IMR-90 (cell line): ENCODE measurements around the gene MYO3B. TPM values are rescaled to one million over a fixed set of nuclear protein-coding genes. Genes with fewer than 3 reads are reported as not detected.

Source experiments
- ATAC-seq: fragments of 200-7000 bp; cut with Tn5 transposase; 2 replicates; pipeline ENCODE4 v1.9.1; 2020; ENCODE audit warnings: low read depth, mild to moderate bottlenecking, moderate library complexity
- BruUV-seq: library from RNA; stranded (reverse); fragments of 400-500 nt; replicated peaks from 2 replicates; lab custom pipeline; 2021; lab: Mats Ljungman, UMichigan
- CTCF ChIA-PET: fragments of 300-600 bp; formaldehyde crosslinking; extraction: SDS; loops from one replicate; lab custom pipeline; 2021; ENCODE audit warnings: antibody characterized with exemption; lab: Yijun Ruan, JAX
- POLR2A ChIA-PET: fragments of 300-600 bp; sonication (Branson Sonifier 250); formaldehyde crosslinking; loops from one replicate; lab custom pipeline; 2022; ENCODE audit warnings: antibody characterized with exemption; ENCODE audit not compliant: unreplicated experiment; lab: Charles Lee
- DNase-seq: peaks from one replicate; pipeline ENCODE4 v3.0.0; 2013
- H2AFZ ChIP-seq: replicated peaks from 2 replicates; pipeline ENCODE3; 2013; ENCODE audit warnings: low read length, mild to moderate bottlenecking; ENCODE audit not compliant: poor library complexity
- H2AK5ac ChIP-seq: 2 replicates; pipeline ENCODE4 v1.6.1; 2013; ENCODE audit warnings: low read depth, low read length, inconsistent platforms
- H2AK9ac ChIP-seq: replicated peaks from 2 replicates; pipeline ENCODE3; 2013; ENCODE audit warnings: mild to moderate bottlenecking, low read depth, low read length, moderate library complexity; ENCODE audit not compliant: poor library complexity
- H2BK120ac ChIP-seq: 2 replicates; pipeline ENCODE4 v1.6.1; 2013; ENCODE audit warnings: low read depth, low read length, inconsistent platforms
- H2BK15ac ChIP-seq: 3 replicates; pipeline ENCODE4 v1.6.1; 2013; ENCODE audit warnings: low read depth, low read length, inconsistent platforms
- H2BK20ac ChIP-seq: 2 replicates; pipeline ENCODE4 v1.6.1; 2013; ENCODE audit warnings: low read depth, mild to moderate bottlenecking, inconsistent platforms, low read length, moderate library complexity
- H2BK5ac ChIP-seq: 2 replicates; pipeline ENCODE4 v1.6.1; 2013; ENCODE audit warnings: mild to moderate bottlenecking, low read depth, low read length, inconsistent platforms; ENCODE audit not compliant: poor library complexity, severe bottlenecking
- H3K14ac ChIP-seq: replicated peaks from 2 replicates; pipeline ENCODE4 v1.6.1; 2013; ENCODE audit warnings: low read depth, low read length, inconsistent platforms
- H3K18ac ChIP-seq: 2 replicates; pipeline ENCODE4 v1.6.1; 2013; ENCODE audit warnings: low read depth, low read length, control low read depth
- H3K23ac ChIP-seq: 2 replicates; pipeline ENCODE4 v1.6.1; 2013; ENCODE audit warnings: low read depth, low read length, inconsistent platforms
- H3K27ac ChIP-seq: 2 replicates; pipeline ENCODE4 v1.5.1; 2013; ENCODE audit warnings: mild to moderate bottlenecking, control low read depth, low read length; ENCODE audit not compliant: insufficient read depth
- H3K27me3 ChIP-seq: 2 replicates; pipeline ENCODE4 v1.6.1; 2013; ENCODE audit warnings: low read length; ENCODE audit not compliant: control insufficient read depth, insufficient read depth
- H3K36me3 ChIP-seq: 2 replicates; pipeline ENCODE4 v1.6.1; 2013; ENCODE audit warnings: low read length, mixed read lengths; ENCODE audit not compliant: control insufficient read depth, insufficient read depth
- H3K4ac ChIP-seq: 2 replicates; pipeline ENCODE4 v1.6.1; 2013; ENCODE audit warnings: low read depth, low read length, inconsistent platforms
- H3K4me1 ChIP-seq: 2 replicates; pipeline ENCODE4 v1.6.1; 2013; ENCODE audit warnings: low read length, mixed read lengths; ENCODE audit not compliant: control insufficient read depth, insufficient read depth
- H3K4me2 ChIP-seq: 2 replicates; pipeline ENCODE4 v1.6.1; 2013; ENCODE audit warnings: low read depth, mild to moderate bottlenecking, control low read depth, low read length, moderate library complexity
- H3K4me3 ChIP-seq: 2 replicates; pipeline ENCODE4 v1.5.1; 2013; ENCODE audit warnings: low read depth, mild to moderate bottlenecking, control low read depth, low read length, moderate library complexity; ENCODE audit not compliant: insufficient read depth
- H3K56ac ChIP-seq: 2 replicates; pipeline ENCODE4 v1.6.1; 2013; ENCODE audit warnings: low read length, inconsistent platforms; ENCODE audit not compliant: insufficient read depth; ENCODE audit errors: extremely low read depth
- H3K79me1 ChIP-seq, 2 experiments: 2 replicates each; pipeline ENCODE4 v1.6.1; 2013; ENCODE audit warnings: low read length in 2 of 2, inconsistent platforms in 1 of 2, low read depth in 1 of 2
- H3K9ac ChIP-seq: 2 replicates; pipeline ENCODE4 v1.6.1; 2013; ENCODE audit warnings: low read depth, low read length, control low read depth
- H3K9me1 ChIP-seq: 2 replicates; pipeline ENCODE4 v1.6.1; 2013; ENCODE audit warnings: low read length, inconsistent platforms; ENCODE audit not compliant: insufficient read depth
- H3K9me3 ChIP-seq: 2 replicates; pipeline ENCODE4 v1.6.1; 2013; ENCODE audit warnings: low read length; ENCODE audit not compliant: control insufficient read depth, insufficient read depth
- H4K20me1 ChIP-seq: 2 replicates; pipeline ENCODE4 v1.6.1; 2013; ENCODE audit warnings: low read length, inconsistent platforms; ENCODE audit not compliant: insufficient read depth
- H4K5ac ChIP-seq: 2 replicates; pipeline ENCODE4 v1.6.1; 2013; ENCODE audit warnings: mild to moderate bottlenecking, low read depth, low read length, control low read depth
- H4K8ac ChIP-seq, 2 experiments: 2 replicates each; pipeline ENCODE4 v1.6.1; 2013; ENCODE audit warnings: low read depth in 2 of 2, low read length in 2 of 2, control low read depth in 1 of 2, inconsistent platforms in 1 of 2
- H4K91ac ChIP-seq: 2 replicates; pipeline ENCODE4 v1.6.1; 2013; ENCODE audit warnings: low read depth, low read length, inconsistent platforms; ENCODE audit not compliant: insufficient read depth
- CEBPB ChIP-seq: IDR thresholded peaks from 2 replicates; pipeline ENCODE4 v1.6.1; 2012; ENCODE audit warnings: low read depth, low read length, improper control_type of control experiment
- CTCF ChIP-seq: conservative IDR thresholded peaks from 2 replicates; pipeline ENCODE4 v1.5.1; 2012; ENCODE audit warnings: mild to moderate bottlenecking, low read depth, low read length, improper control_type of control experiment
- FOS ChIP-seq: fragments of 150-350 bp; IDR thresholded peaks from 2 replicates; pipeline ENCODE4 v1.6.1; 2016; ENCODE audit warnings: low read depth, low read length
- MAFK ChIP-seq: IDR thresholded peaks from 2 replicates; pipeline ENCODE4 v1.6.1; 2012; ENCODE audit warnings: low read depth, low read length, improper control_type of control experiment
- MAZ ChIP-seq: IDR thresholded peaks from 2 replicates; pipeline ENCODE4 v1.6.1; 2012; ENCODE audit warnings: low read depth, mild to moderate bottlenecking, low read length, improper control_type of control experiment, moderate library complexity, borderline replicate concordance
- NFE2L2 ChIP-seq: fragments of 150-350 bp; IDR thresholded peaks from 2 replicates; pipeline ENCODE4 v1.6.1; 2016; ENCODE audit warnings: low read depth, mild to moderate bottlenecking, low read length
- POLR2A ChIP-seq: IDR thresholded peaks from 2 replicates; pipeline ENCODE4 v1.6.1; 2012; ENCODE audit warnings: mild to moderate bottlenecking, low read depth, low read length
- RFX5 ChIP-seq: IDR thresholded peaks from 2 replicates; pipeline ENCODE4 v1.8.0; 2012; ENCODE audit warnings: low read depth, mild to moderate bottlenecking, low read length, moderate library complexity
- WGBS, 2 experiments: methylation state at CpG; one replicate each; pipeline versions ENCODE4 v1.1.5 to v1.1.7; 2013; ENCODE audit warnings: missing lambda C conversion rate in 2 of 2; ENCODE audit not compliant: insufficient read length in 1 of 2; ENCODE audit errors: extremely low coverage in 2 of 2; 5-methylcytosine and 5-hydroxymethylcytosine counted together
- dilution Hi-C: fragments of 300-500 bp; cut with HindIII; formaldehyde crosslinking; loops from one replicate; pipeline ENCODE4 v1.14.3; 2018; ENCODE audit warnings: low sequenced_read_pairs; ENCODE audit not compliant: unreplicated experiment
- in situ Hi-C: fragments of 300-500 bp; cut with MboI; formaldehyde crosslinking; loops from 3 replicates; pipeline ENCODE4 v1.14.3; 2019; ENCODE audit warnings: low sequenced_read_pairs, inconsistent platforms, mixed read lengths
- intact Hi-C: fragments of 100-400 bp; cut with micrococcal nuclease; formaldehyde crosslinking; loops from 2 replicates; pipeline ENCODE4 v1.10.0; 2022
- polyA plus RNA-seq, 3 experiments: library from polyadenylated mRNA; depleted of rRNA; stranded (reverse); fragments of >200 nt; gene quantifications; 2 replicates each; pipeline ENCODE4 v1.2.3, GENCODE V29; 2012; ENCODE audit warnings: low replicate concordance in 1 of 3
- total RNA-seq: library from RNA; depleted of rRNA; stranded (reverse); fragments of >200 nt; gene quantifications from 2 replicates; pipeline ENCODE4 v1.2.3, GENCODE V29; 2012

The MYO3B gene
- total and polyA plus RNA-seq, 2 of the 4 experiments (the other 2 are of a cell fraction), result 0.02 TPM; not detected in 1

- Histone ChIP-seq H3K9ac (no peak overlapping the region), H4K5ac (no peak overlapping the region), H3K23ac (no peak overlapping the region), H2BK20ac (no peak overlapping the region), H2AK5ac (no peak overlapping the region), H3K27me3 (no peaks in the 10 kb centered on the region), H3K4me3 (no peak overlapping the region), H3K18ac (no peak overlapping the region), H2BK15ac (no peak overlapping the region), H3K27ac (no peak overlapping the region), H2BK120ac (no peak overlapping the region), H3K36me3 (no peaks in the 10 kb centered on the region), H3K4ac (no peak overlapping the region), H3K14ac (no peak overlapping the region), H4K8ac (no peak overlapping the region), H3K56ac (no peak overlapping the region), H3K4me1 (no peaks in the 10 kb centered on the region), H3K79me1 (no peaks in the 10 kb centered on the region), H4K20me1 (no peaks in the 10 kb centered on the region), H2BK5ac (no peak overlapping the region), H3K9me1 (no peaks in the 10 kb centered on the region), H2AFZ (no peak overlapping the region), H3K9me3 (0 out of 2 replicates have a peak, but pooled peaks cover 1% of the 10 kb centered on the region), H2AK9ac (no peak overlapping the region), H3K4me2 (no peak overlapping the region), H4K91ac (no peak overlapping the region)
- no TSS peak for BruUV-seq
- intact Hi-C loops, result no loop called here
- DNase-seq (no peak), ATAC-seq (no peak)
- in situ Hi-C loops, result no loop called here
- CTCF ChIA-PET, result no interaction called here
- 92% methylated on average over 4 of the region's 5 CpGs; no CpG with 5 or more reads in 1 of the 2 experiments for WGBS, 2 experiments
- no peak for TF ChIP-seq NFE2L2
- no peak for TF ChIP-seq POLR2A
- TF ChIP-seq MAZ, result no peak
- TF ChIP-seq CEBPB, result no peak
- no peak for TF ChIP-seq FOS
- no peak for TF ChIP-seq MAFK
- TF ChIP-seq RFX5, result no peak
- no peak for TF ChIP-seq CTCF
- dilution Hi-C loops, result no loop called here
- POLR2A ChIA-PET, result no interaction called here
Measured at GRCh38 chr2:170464268-170464667, 286.3 kb downstream of the MYO3B start.
